ENCODE measurements around the gene CCDC110.

The CCDC110 gene

DNA sequence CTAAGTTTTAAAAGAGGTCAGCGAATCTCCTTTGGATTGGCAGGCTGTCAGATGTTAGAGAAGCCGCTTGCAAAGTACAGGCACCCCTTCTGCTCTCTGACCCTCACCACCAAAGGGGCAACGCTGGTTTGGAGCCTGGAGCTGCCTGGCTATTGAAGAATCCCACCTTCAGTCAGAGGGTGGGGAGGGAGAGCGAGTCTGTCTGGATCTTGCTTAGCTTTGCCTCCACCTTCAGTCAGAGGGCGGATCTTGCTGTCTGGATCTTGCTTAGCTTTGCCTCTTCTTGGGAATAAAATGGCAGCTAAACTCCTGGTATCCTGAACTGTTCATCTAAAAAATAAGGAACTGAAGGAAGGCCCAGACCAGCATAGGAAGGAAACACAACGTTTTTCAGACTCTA lies 7.3 kb downstream of the CCDC110 start:
- TF ChIP-seq, protein P1, sequence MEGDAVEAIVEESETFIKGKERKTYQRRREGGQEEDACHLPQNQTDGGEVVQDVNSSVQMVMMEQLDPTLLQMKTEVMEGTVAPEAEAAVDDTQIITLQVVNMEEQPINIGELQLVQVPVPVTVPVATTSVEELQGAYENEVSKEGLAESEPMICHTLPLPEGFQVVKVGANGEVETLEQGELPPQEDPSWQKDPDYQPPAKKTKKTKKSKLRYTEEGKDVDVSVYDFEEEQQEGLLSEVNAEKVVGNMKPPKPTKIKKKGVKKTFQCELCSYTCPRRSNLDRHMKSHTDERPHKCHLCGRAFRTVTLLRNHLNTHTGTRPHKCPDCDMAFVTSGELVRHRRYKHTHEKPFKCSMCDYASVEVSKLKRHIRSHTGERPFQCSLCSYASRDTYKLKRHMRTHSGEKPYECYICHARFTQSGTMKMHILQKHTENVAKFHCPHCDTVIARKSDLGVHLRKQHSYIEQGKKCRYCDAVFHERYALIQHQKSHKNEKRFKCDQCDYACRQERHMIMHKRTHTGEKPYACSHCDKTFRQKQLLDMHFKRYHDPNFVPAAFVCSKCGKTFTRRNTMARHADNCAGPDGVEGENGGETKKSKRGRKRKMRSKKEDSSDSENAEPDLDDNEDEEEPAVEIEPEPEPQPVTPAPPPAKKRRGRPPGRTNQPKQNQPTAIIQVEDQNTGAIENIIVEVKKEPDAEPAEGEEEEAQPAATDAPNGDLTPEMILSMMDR (IDR thresholded peaks at IDR 0.05), result no peak

DNA sequence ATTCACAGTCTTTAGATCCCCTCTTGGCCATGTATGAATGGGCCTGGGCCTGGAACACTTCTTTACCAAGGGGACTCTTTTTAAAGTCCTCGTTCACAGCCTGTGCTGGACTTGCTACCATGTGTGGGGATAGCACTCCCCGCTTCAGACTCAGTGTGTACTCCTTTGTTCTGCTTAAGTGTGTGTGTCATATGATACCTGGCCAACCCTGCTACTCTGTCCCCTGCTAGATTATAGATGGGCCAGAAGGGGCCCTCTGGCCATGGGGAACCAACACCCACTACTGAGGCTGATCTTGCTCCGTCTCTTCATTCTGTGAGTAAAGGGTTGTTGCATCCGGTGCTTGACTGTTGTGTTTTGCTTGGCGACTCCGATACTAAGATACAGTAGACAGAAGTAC lies 8.0 kb downstream of the CCDC110 start:
- TF ChIP-seq, protein P1 (IDR thresholded peaks at IDR 0.05), result no peak

GRCh38 chr4:185461565-185461964 lies 10.0 kb downstream of the CCDC110 start:
- TF ChIP-seq, protein P1 (IDR thresholded peaks at IDR 0.05), result no peak

- TF ChIP-seq, protein P1 (IDR thresholded peaks at IDR 0.05), result no peak
These were observed 14.4 kb downstream of the CCDC110 start for GRCh38 chr4:185457136-185457535.

GRCh38 chr4:185456131-185456530 lies 15.4 kb downstream of the CCDC110 start:
- TF ChIP-seq, protein P1 (IDR thresholded peaks at IDR 0.05), result no peak

DNA sequence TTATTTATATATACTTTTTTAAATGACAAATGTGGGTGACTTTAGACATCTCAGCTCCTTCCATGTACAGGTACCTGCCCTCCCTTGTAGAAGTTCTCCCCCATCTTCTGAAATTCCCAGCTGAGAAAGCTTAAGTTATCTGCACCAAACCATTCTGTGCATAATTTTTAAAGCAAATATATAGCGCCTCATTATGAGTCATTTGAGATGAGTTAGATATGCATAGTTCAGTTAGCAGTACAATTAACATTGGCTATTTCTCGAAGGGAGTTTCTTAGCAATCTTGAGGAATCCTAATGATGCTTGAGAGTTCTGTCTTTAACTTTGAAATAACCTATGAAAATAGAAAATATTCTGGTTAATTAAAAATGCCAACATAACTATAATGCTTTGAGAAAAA lies 26.3 kb downstream of the CCDC110 start:
- TF ChIP-seq, protein P1 (IDR thresholded peaks at IDR 0.05), result no peak

DNA sequence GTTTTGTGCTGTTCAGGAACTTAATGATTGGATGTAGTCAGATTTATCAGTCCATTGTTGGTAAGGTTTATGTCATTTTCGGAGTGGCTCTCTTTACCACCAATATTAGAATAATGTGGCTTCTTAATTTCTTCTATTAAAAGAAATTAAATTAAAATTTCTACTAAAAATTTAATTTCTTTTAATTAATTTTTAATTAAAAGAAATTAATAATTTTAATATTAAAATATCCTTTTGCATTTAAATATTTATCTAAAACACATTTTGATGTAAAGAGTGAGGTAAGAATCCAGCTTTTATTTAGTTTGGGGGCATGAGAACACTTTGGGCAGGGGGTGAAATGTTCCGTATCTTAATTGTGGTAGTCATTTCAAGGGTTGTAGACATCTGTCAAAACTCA lies 30.1 kb downstream of the CCDC110 start:
- TF ChIP-seq, protein P1 (IDR thresholded peaks at IDR 0.05), result no peak

DNA sequence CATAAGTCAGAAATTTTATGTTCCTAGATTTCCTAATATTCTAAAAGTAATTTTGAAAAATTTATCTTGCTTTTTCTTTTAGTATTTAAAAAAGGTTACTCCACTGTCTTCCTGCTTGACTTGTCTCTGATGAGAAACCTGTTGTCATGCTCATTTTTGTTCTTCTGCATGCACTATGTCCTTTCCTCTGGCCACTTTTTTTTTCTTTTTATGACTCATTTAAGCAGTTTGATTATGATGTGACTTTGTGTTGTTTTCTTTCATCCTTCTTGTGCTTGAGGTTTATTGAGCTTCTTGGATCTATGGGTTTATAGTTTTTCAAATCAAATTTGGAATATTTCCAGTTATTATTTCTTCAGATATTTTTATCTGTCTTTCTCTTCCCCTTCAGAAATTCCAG lies 33.7 kb downstream of the CCDC110 start:
- TF ChIP-seq, protein P1 (IDR thresholded peaks at IDR 0.05), result no peak
